Mesothelial cell of epicardium (in vitro differentiated cells): ENCODE measurements around the gene THUMPD2. TPM values are rescaled to one million over a fixed set of nuclear protein-coding genes. Genes with fewer than 3 reads are reported as not detected.

Experiments used
- DNase-seq, 2 experiments: peaks; one replicate each; pipeline ENCODE4 v3.0.0; 2021; ENCODE audit warnings: low spot score in 2 of 2; ENCODE audit not compliant: unreplicated experiment in 2 of 2
- H3K27ac Mint-ChIP-seq: 2 replicates; pipeline ENCODE4 v1.8.0; 2021; ENCODE audit warnings: mixed read lengths
- H3K27me3 Mint-ChIP-seq: 2 replicates; pipeline ENCODE4 v1.8.0; 2021; ENCODE audit warnings: low read depth, mixed read lengths
- H3K36me3 Mint-ChIP-seq: 2 replicates; pipeline ENCODE4 v1.8.0; 2021; ENCODE audit warnings: mixed read lengths
- H3K4me1 Mint-ChIP-seq: 2 replicates; pipeline ENCODE4 v1.8.0; 2021; ENCODE audit warnings: mixed read lengths
- H3K4me3 Mint-ChIP-seq: 2 replicates; pipeline ENCODE4 v1.8.0; 2021; ENCODE audit warnings: mild to moderate bottlenecking, moderate library complexity, mixed read lengths
- H3K9me3 Mint-ChIP-seq: 2 replicates; pipeline ENCODE4 v1.8.0; 2021; ENCODE audit warnings: mixed read lengths
- CTCF ChIP-seq: fragments of 200-600 bp; sonication (generic); IDR thresholded peaks from one replicate; pipeline ENCODE4 v1.5.0; 2021; ENCODE audit warnings: antibody characterized with exemption; ENCODE audit not compliant: unreplicated experiment
- total RNA-seq: library from RNA; stranded (reverse); gene quantifications from 3 replicates; pipeline ENCODE4 v1.2.1, GENCODE V29; 2021

Gene THUMPD2
- total RNA-seq, 1 donor from 2014 or later: 17.3 TPM

- TF ChIP-seq CTCF: no peak
- no peaks in the 10 kb centered on the region for H3K36me3 Mint-ChIP-seq
- H3K4me3 Mint-ChIP-seq: no peak overlapping the region
- no peak for DNase-seq
- H3K27ac Mint-ChIP-seq: no peak overlapping the region
- no peaks in the 10 kb centered on the region for H3K27me3 Mint-ChIP-seq
- H3K4me1 Mint-ChIP-seq: peaks cover 20% of the 10 kb centered on the region
- no peaks in the 10 kb centered on the region for H3K9me3 Mint-ChIP-seq
Measured at GRCh38 chr2:39782591-39782990, 3.5 kb upstream of the THUMPD2 start.

GRCh38 chr2:39781697-39782096 is 2.6 kb upstream of the THUMPD2 start:
- Mint-ChIP-seq H3K4me3 (no peak overlapping the region), H3K27me3 (no peaks in the 10 kb centered on the region), H3K9me3 (no peaks in the 10 kb centered on the region), H3K27ac (no peak overlapping the region), H3K36me3 (no peaks in the 10 kb centered on the region), H3K4me1 (peaks cover 26% of the 10 kb centered on the region)
- TF ChIP-seq CTCF: no peak
- DNase-seq: no peak

GRCh38 chr2:39780825-39781600 is 2.0 kb upstream of the THUMPD2 start:
- Mint-ChIP-seq H3K27ac (peak overlapping the region; percentile 6), H3K27me3 (no peaks in the 10 kb centered on the region), H3K9me3 (peaks cover 2% of the 10 kb centered on the region), H3K4me3 (no peak overlapping the region), H3K36me3 (peaks cover 2% of the 10 kb centered on the region), H3K4me1 (peaks cover 26% of the 10 kb centered on the region)
- no peak for TF ChIP-seq CTCF
- DNase-seq: no peak

- no peak for TF ChIP-seq CTCF
- H3K9me3 Mint-ChIP-seq: peaks cover 3% of the 10 kb centered on the region
- peaks cover 27% of the 10 kb centered on the region for H3K4me1 Mint-ChIP-seq
- H3K4me3 Mint-ChIP-seq: peak overlapping the region; percentile 81
- H3K27me3 Mint-ChIP-seq: no peaks in the 10 kb centered on the region
- no peak for DNase-seq
- peak overlapping the region; percentile 87 for H3K27ac Mint-ChIP-seq
- peaks cover 5% of the 10 kb centered on the region for H3K36me3 Mint-ChIP-seq
Measured at GRCh38 chr2:39779927-39780326, 869 bp upstream of the THUMPD2 start.

GRCh38 chr2:39779341-39779851 is 338 bp upstream of the THUMPD2 start:
- H3K9me3 Mint-ChIP-seq: peaks cover 3% of the 10 kb centered on the region
- no peak for DNase-seq
- H3K4me1 Mint-ChIP-seq: peaks cover 29% of the 10 kb centered on the region
- no peak for TF ChIP-seq CTCF
- no peaks in the 10 kb centered on the region for H3K27me3 Mint-ChIP-seq
- peaks cover 7% of the 10 kb centered on the region for H3K36me3 Mint-ChIP-seq
- H3K27ac Mint-ChIP-seq: peak overlapping the region; percentile 87
- H3K4me3 Mint-ChIP-seq: peak overlapping the region; percentile 81
